Embryonic facial prominence (tissue), 1 donor: ENCODE results near the gene ALPP.
"Not testable (repeated sequence)": the region's sequence is repeated elsewhere in the genome, so short reads cannot be mapped to it uniquely, and the experiment has no call there.

Experiments
- DNase-seq: peaks from one replicate; pipeline ENCODE4 v3.0.0-alpha.2; 2016; ENCODE audit errors: extremely low spot score

ALPP gene

GRCh38 chr2:232406556-232407310 is 28.2 kb downstream of the ALPP start, which contains the start of gene ALPG:
Gene ALPG, plus strand, starts transcription at chr2:232406844. Its CDS starts 51 bp downstream, at chr2:232406895.
- DNase-seq: no peak

- DNase-seq: not testable (repeated sequence)
Measured at GRCh38 chr2:232407428-232408150, 29.0 kb downstream of the ALPP start.

- DNase-seq: not testable (repeated sequence)
Measured at GRCh38 chr2:232408269-232408668, 29.7 kb downstream of the ALPP start.

GRCh38 chr2:232409617-232410016 is 31.1 kb downstream of the ALPP start:
- DNase-seq: not testable (repeated sequence)

GRCh38 chr2:232410238-232410900 is 31.8 kb downstream of the ALPP start:
- no peak for DNase-seq

GRCh38 chr2:232411901-232412629 is 33.5 kb downstream of the ALPP start:
- DNase-seq: no peak

- no peak for DNase-seq
Measured at GRCh38 chr2:232412986-232413385, 34.4 kb downstream of the ALPP start.

- no peak for DNase-seq
Measured at GRCh38 chr2:232415138-232415690, 36.7 kb downstream of the ALPP start.

GRCh38 chr2:232415736-232416520 is 37.4 kb downstream of the ALPP start:
- DNase-seq: no peak

GRCh38 chr2:232416521-232417470 is 38.2 kb downstream of the ALPP start:
- no peak for DNase-seq

- no peak for DNase-seq
Measured at GRCh38 chr2:232417489-232417888, 38.9 kb downstream of the ALPP start.

GRCh38 chr2:232418056-232418455 is 39.5 kb downstream of the ALPP start:
- DNase-seq: no peak

- DNase-seq: no peak
Measured at GRCh38 chr2:232418466-232419244, 40.1 kb downstream of the ALPP start.

GRCh38 chr2:232419245-232420072 is 40.9 kb downstream of the ALPP start:
- no peak for DNase-seq

GRCh38 chr2:232420073-232420454 is 41.5 kb downstream of the ALPP start:
- no peak for DNase-seq

GRCh38 chr2:232420463-232421188 is 42.1 kb downstream of the ALPP start:
- DNase-seq: no peak

- DNase-seq: no peak
Measured at GRCh38 chr2:232421189-232421785, 42.7 kb downstream of the ALPP start.
